ENCODE measurements around the gene MICALL1.

The MICALL1 gene

DNA sequence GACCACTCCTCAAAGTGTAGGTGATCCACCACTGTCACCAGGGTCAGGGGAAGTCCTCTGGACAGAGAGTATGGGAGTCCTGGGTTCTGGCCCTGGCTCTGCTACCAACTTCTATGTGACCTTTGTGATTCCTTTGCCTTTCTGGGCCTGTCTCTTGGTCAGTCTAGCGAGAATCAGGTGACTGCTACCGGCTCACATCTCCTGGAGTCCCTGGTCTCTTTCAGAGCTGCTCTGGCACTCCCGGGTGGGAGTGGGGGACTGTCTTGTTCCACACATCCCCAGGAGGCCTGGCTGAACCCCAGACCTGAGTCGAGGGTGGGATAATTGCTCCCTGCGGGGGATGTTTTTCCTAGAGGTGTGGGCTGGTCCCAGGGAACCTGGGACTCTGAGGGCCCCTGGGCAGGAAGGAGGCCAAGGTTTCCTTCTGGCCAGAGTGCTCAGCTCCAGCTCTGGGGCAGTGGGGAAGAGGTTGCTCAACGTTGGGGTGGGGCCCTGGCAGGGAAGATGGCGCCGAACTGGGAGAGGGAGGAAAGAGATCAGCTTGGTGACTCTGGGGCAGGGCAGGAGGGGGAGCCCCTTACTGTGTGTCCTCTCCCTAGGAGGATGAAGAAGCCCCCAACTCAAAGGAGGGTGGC is 76.2 kb downstream of the MICALL1 start:
- DNase-seq (ENCODE audit: extremely low read depth in 1 of 2, low read depth in 1 of 2): no peak

GRCh38 chr22:37982938-37983859 is 77.1 kb downstream of the MICALL1 start:
- DNase-seq (ENCODE audit: extremely low read depth in 1 of 2, low read depth in 1 of 2): no peak

DNA sequence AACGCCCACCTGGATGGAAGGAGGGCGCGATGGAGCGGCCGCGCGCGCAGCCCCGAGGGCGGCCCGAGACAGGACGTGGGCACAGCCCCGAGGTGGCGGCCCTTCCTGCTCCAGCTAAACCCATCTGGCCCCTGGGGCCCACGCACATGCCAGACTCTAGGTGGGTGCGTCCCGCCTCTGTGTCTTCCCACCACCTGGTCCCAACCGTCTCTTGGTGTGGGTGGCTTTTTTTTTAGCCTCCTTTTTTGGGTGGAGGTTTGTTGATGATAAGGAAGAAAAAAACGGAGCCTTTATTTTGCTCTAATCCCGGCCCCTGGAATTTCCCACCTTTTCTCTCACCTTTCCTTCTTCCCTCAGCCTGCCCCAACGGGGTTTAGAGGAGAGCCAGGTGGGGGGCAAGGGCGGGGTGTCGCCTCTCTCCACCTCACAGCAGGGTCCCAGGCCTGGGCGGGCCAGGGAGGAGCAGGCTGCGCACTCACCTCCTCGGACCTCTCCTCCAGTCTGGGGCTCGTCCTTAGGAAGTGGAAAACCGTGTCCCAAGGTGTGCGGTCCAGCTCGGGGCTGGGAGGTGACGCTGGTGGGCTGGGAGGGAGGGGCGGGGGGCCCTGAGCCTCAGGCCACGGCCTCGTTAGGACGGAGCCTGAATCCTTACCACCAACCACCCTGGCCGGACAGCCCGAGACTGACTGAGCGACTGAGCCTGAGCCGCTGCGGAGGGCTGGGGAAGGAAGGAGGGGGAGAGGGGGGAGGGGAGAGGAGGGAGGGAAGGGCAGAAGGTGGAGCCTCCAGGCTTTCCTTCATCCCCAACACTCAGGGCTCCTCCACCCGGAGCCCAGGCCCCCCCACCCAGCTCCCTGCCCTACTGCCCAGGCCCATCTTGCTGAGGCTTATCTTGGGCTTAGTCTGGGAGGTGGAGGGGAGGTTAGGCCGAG is 78.0 kb downstream of the MICALL1 start, which contains the start of gene SOX10:
Gene SOX10, minus strand, starts transcription at position 696 of the 932 bp plus-strand sequence. CDS start 771 bp downstream, outside the sequence.
- no peak for DNase-seq (ENCODE audit: extremely low read depth in 1 of 2, low read depth in 1 of 2)

DNA sequence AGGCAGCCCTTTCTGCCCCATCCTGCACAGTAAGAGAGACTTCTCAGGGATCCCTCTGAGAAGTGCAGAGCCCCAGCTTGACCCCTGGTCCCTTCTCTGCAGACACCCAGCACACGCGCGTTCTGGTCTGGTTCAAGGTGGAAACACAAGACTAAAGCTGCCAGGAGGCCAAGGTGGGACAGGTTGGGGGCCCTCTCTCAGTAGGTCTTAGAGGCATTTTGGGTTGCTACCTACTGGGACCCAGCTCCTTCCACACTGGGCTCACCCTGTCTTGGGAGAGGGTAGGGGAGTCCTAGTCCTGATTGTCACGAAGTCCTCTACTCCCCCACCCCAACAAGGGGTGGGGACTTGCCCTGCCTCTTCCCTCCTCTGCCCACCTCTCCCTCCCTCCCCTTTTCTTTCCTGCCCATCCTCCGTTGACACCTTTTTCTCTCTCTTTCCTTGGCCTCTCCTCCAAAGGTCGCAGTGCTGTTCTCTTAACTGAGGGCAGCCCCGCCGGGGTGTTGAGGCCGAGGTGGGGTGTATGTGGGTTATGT is 79.0 kb downstream of the MICALL1 start:
- DNase-seq (ENCODE audit: extremely low read depth in 1 of 2, low read depth in 1 of 2): no peak

- no peak for DNase-seq (ENCODE audit: extremely low read depth in 1 of 2, low read depth in 1 of 2)
Measured at GRCh38 chr22:37985751-37986281, 79.7 kb downstream of the MICALL1 start.

- DNase-seq (ENCODE audit: extremely low read depth in 1 of 2, low read depth in 1 of 2): no peak
Measured at GRCh38 chr22:37986371-37986770, 80.3 kb downstream of the MICALL1 start.

DNA sequence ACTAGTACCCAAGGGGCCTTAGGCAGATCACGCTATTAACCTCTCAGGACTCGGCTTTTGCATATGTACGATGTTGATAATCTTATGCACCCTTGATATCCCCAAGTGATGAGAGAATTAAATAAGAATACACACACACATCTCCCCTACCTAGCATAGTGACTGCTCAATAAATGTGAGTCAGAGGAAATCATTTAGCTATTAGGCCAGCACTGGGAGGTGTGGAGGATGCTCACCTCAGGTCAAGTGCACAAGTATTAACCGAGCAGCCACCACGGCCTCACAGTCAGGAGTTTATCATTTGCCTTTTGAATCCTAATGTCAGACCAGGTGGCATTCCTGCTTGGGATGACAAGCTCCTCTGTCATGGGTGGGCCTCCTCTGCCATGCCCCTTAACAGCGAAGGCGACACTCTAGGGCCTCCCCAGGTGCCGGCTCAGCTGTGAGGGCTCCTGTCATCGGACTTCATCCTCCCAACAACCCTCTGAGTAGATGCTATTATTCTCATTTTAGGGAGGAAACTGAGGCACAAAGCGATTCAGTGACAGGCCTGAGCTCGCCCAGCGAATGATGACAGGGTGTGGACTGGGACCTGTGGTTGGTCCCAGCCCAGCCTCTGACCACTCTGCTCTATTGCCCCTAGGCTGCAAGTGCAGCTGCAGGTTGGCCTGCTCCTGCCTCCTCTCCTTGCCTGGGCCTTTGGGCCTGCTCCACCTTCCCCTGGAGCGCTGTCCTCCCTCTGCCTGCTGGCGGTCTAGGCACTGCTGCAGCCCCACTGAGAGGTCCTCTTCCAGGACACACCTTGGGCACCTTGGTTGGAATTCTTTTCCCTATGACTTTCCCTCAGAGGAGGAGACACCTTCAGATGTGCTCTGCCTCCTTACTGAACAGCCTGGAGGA is 83.3 kb downstream of the MICALL1 start:
- DNase-seq (ENCODE audit: extremely low read depth in 1 of 2, low read depth in 1 of 2): no peak

DNA sequence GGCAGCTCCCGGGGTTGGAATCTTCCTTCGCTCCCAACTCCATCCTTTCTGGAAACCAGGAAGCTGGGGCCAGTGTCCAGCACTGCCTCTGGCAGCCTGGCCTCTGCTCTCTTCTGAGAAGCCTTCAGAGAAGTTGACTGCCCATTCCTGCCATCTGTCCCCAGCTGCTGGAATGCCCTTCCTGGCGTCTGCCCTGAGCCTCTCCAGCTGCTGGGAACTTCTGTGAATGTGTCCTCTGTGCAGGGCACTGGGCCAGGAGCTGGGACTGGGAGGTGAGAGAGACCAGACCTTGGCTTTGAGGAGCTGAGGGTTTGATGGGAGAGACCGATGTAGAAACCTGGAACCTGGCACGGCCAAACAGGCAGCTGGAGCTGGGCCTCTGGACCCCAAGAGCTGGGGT is 84.2 kb downstream of the MICALL1 start:
- no peak for DNase-seq (ENCODE audit: extremely low read depth in 1 of 2, low read depth in 1 of 2)

- no peak for DNase-seq (ENCODE audit: extremely low read depth in 1 of 2, low read depth in 1 of 2)
Measured at GRCh38 chr22:37990862-37991261, 84.8 kb downstream of the MICALL1 start.

DNA sequence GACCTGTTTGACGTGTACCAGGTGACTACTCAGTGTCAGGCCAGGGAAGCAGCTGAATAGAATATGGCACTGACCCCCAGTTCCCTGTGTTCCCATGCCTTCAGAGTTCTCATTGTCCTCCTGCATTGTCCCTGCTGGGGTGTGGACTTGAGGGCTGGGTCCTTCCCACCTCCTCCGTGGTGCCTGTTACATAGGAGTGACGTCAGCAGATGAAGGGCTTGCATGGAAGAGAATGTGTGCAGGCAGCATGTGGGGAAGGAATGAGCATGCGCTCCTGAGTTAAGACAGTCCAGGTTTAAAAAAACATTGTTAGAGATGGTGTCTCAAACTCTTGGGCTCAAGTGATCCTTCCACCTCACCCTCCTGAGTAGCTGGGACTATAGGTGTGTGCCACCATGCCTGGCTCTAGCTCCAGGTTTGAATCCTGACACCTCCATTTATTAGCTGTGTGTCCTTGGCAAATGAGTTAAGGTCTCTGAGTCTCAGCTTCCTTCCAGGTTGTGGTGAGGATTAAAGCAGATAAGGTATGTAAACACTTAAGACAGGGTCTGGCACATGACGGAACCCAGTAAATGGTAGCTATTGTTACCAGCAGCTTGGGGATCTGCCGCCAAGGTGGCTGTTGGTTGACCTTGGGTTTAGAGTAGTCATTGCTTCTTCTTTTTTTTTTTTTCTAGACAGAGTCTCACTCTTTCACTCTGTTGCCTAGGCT is 85.8 kb downstream of the MICALL1 start:
- no peak for DNase-seq (ENCODE audit: extremely low read depth in 1 of 2, low read depth in 1 of 2)
